ENCODE measurements around the gene CREBRF. TPM values are rescaled to one million over a fixed set of nuclear protein-coding genes. Genes with fewer than 3 reads are reported as not detected.

Gene CREBRF
- total RNA-seq, 1 experiment from 2014 or later = 12.3 TPM

DNA sequence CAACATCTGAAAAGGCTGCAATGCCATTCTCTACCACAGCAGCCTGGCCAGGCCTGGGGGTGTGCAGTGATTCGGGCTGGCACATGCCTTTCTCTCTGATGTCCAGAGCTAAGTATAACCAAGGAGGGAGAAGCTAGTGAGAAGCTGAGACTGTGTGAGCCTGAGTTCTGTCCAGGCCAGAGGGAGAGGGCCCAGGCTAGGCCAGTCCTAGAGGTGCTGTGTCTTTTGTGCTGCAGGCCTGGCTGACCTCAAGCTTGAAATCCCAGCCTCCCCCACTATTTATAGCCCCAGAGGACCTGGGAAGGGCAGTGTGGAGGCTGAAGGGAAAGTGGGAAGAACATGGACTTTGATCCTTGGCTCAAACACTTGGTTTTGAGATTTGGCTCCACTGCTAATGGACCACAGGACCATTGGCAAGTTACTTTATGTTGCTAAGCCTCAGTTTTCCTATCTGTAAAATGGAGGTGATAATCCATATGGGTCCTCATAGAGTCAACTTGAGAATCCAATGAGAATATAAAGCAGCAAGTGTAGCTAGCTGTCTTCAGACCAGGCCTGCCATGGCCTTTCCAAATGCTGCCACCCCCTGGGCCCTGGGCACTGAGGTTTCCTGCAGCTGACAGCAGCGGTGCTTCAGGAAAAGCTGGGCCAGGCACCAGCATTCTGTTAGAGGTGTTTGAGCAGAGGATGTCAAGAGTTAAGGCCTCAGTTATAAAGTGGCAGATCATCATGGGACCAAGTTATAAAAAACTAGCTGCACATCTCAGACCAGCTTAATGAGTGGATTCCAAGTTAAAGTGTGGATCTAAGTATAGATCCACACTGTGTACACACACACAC, 109.2 kb downstream of the CREBRF start:
- no peak for DNase-seq

DNA sequence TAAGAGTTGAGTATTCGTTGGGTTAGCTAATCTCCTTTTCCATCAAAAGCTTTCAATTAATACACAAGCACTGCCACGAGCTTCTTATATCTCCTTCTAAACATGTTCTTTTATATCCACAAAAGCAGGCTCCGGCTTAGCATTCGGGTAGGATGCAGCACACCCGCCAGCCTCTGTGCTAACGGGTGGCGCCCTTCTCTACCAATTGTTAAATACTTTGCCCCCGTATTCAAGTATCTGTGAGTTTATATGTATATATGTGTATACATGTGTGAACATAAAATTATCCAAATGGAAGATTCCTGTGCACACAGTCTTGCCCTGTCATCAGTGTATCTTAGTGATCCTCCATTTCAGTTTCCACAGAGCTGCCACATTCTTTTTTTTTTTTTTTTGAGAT, 116.0 kb downstream of the CREBRF start:
- no peak for DNase-seq
- CTCF ChIA-PET = no interaction called here
- TF ChIP-seq, protein P1, sequence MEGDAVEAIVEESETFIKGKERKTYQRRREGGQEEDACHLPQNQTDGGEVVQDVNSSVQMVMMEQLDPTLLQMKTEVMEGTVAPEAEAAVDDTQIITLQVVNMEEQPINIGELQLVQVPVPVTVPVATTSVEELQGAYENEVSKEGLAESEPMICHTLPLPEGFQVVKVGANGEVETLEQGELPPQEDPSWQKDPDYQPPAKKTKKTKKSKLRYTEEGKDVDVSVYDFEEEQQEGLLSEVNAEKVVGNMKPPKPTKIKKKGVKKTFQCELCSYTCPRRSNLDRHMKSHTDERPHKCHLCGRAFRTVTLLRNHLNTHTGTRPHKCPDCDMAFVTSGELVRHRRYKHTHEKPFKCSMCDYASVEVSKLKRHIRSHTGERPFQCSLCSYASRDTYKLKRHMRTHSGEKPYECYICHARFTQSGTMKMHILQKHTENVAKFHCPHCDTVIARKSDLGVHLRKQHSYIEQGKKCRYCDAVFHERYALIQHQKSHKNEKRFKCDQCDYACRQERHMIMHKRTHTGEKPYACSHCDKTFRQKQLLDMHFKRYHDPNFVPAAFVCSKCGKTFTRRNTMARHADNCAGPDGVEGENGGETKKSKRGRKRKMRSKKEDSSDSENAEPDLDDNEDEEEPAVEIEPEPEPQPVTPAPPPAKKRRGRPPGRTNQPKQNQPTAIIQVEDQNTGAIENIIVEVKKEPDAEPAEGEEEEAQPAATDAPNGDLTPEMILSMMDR (IDR thresholded peaks at IDR 0.05; ENCODE audit: insufficient read depth in 1 of 2, low read depth in 1 of 2, low read length in 1 of 2, severe bottlenecking in 1 of 2, unreplicated experiment in 1 of 2) = no peak
- Histone ChIP-seq H3K27me3 (replicated peaks; ENCODE audit: control insufficient read depth, insufficient read depth, low read length) (no peaks in the 10 kb centered on the region), H3K4me3 (ENCODE audit: low read depth, low read length) (no peak overlapping the region), H3K36me3 (ENCODE audit: control insufficient read depth, insufficient read depth, low read length) (no peaks in the 10 kb centered on the region), H3K9me3 (no peaks in the 10 kb centered on the region), H3K4me1 (no peaks in the 10 kb centered on the region)
- POLR2A ChIA-PET = no interaction called here
- H3K36me3 Mint-ChIP-seq (ENCODE audit: insufficient read depth, unreplicated experiment) = no peaks in the 10 kb centered on the region
- no TSS peak for BruUV-seq (replicated peaks)
- H3K9me3 Mint-ChIP-seq (ENCODE audit: unreplicated experiment) = no peaks in the 10 kb centered on the region
- intact Hi-C loops (cut with micrococcal nuclease; ENCODE audit: unreplicated experiment) = no loop called here
- no peak overlapping the region for H3K27ac Mint-ChIP-seq (ENCODE audit: unreplicated experiment)
- H3K4me3 Mint-ChIP-seq (ENCODE audit: unreplicated experiment) = no peak overlapping the region
- peaks cover 3% of the 10 kb centered on the region for H3K27me3 Mint-ChIP-seq (ENCODE audit: insufficient read depth, unreplicated experiment)
- H3K4me1 Mint-ChIP-seq (ENCODE audit: low read depth, unreplicated experiment) = no peaks in the 10 kb centered on the region

More for the DNA sequence above, 109.2 kb downstream of the CREBRF start:
- no peaks in the 10 kb centered on the region for H3K9me3 ChIP-seq
- TF ChIP-seq, protein P1 (IDR thresholded peaks at IDR 0.05; ENCODE audit: insufficient read depth in 1 of 2, low read depth in 1 of 2, low read length in 1 of 2, severe bottlenecking in 1 of 2, unreplicated experiment in 1 of 2) = no peak
- Mint-ChIP-seq H3K4me3 (ENCODE audit: unreplicated experiment) (no peak overlapping the region), H3K36me3 (ENCODE audit: insufficient read depth, unreplicated experiment) (peaks cover 19% of the 10 kb centered on the region), H3K27ac (ENCODE audit: unreplicated experiment) (no peak overlapping the region), H3K27me3 (ENCODE audit: insufficient read depth, unreplicated experiment) (no peaks in the 10 kb centered on the region), H3K4me1 (ENCODE audit: low read depth, unreplicated experiment) (no peaks in the 10 kb centered on the region), H3K9me3 (ENCODE audit: unreplicated experiment) (no peaks in the 10 kb centered on the region)
- peaks cover 1% of the 10 kb centered on the region; the same call in 1 of the 2 replicates for H3K36me3 ChIP-seq (ENCODE audit: control insufficient read depth, insufficient read depth, low read length)
- no peaks in the 10 kb centered on the region for H3K27me3 ChIP-seq (replicated peaks; ENCODE audit: control insufficient read depth, insufficient read depth, low read length)
- no peak overlapping the region for H3K4me3 ChIP-seq (ENCODE audit: low read depth, low read length)
- no TSS peak for BruUV-seq (replicated peaks)
- CTCF ChIA-PET = no interaction called here
- POLR2A ChIA-PET = no interaction called here
- intact Hi-C loops (cut with micrococcal nuclease; ENCODE audit: unreplicated experiment) = loop anchor here (1.0 to 5.0 kb wide), 3 partner anchors 37 to 167 kb away; no protein-coding TSS in a partner anchor
- no peaks in the 10 kb centered on the region for H3K4me1 ChIP-seq

DNA sequence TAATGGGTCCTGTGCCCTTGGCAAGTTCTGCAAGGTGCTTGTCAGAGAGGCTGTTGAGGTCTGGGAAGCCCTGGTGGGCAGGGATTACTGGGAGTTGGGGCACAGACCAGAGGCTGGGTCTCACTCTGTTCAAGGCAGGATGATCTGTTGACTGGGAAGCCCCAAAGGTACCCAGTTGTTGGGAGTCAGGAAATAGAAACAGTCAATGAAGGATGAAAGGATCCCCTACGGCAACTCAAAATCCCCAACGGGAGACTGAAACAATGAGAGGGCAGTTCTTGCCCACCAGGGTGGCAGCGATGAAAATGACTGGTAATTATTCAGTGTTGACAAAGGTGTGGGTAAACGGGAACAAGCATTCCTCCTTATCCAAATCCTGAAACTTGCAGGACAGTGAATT, 119.4 kb downstream of the CREBRF start:
- no peak overlapping the region for H3K4me3 Mint-ChIP-seq (ENCODE audit: unreplicated experiment)
- Histone ChIP-seq H3K4me1 (no peaks in the 10 kb centered on the region), H3K36me3 (ENCODE audit: control insufficient read depth, insufficient read depth, low read length) (no peaks in the 10 kb centered on the region), H3K4me3 (ENCODE audit: low read depth, low read length) (no peak overlapping the region), H3K9me3 (peaks cover 3% of the 10 kb centered on the region; the same call in 1 of the 2 replicates), H3K27me3 (replicated peaks; ENCODE audit: control insufficient read depth, insufficient read depth, low read length) (no peaks in the 10 kb centered on the region)
- TF ChIP-seq, protein P1 (IDR thresholded peaks at IDR 0.05; ENCODE audit: insufficient read depth in 1 of 2, low read depth in 1 of 2, low read length in 1 of 2, severe bottlenecking in 1 of 2, unreplicated experiment in 1 of 2) = no peak
- CTCF ChIA-PET = no interaction called here
- no peaks in the 10 kb centered on the region for H3K36me3 Mint-ChIP-seq (ENCODE audit: insufficient read depth, unreplicated experiment)
- DNase-seq = no peak
- H3K27me3 Mint-ChIP-seq (ENCODE audit: insufficient read depth, unreplicated experiment) = peaks cover 3% of the 10 kb centered on the region
- intact Hi-C loops (cut with micrococcal nuclease; ENCODE audit: unreplicated experiment) = no loop called here
- H3K9me3 Mint-ChIP-seq (ENCODE audit: unreplicated experiment) = no peaks in the 10 kb centered on the region
- POLR2A ChIA-PET = no interaction called here
- H3K27ac Mint-ChIP-seq (ENCODE audit: unreplicated experiment) = no peak overlapping the region
- no TSS peak for BruUV-seq (replicated peaks)
- H3K4me1 Mint-ChIP-seq (ENCODE audit: low read depth, unreplicated experiment) = no peaks in the 10 kb centered on the region
